ENCODE results near the gene NR2F2. TPM values are rescaled to one million over a fixed set of nuclear protein-coding genes. Genes with fewer than 3 reads are reported as not detected.

Gene NR2F2
- polyA plus RNA-seq, 1 donor (not counting 4 experiments of a cell fraction or from before 2014, with no cell fraction given) = 19.5 TPM

DNA sequence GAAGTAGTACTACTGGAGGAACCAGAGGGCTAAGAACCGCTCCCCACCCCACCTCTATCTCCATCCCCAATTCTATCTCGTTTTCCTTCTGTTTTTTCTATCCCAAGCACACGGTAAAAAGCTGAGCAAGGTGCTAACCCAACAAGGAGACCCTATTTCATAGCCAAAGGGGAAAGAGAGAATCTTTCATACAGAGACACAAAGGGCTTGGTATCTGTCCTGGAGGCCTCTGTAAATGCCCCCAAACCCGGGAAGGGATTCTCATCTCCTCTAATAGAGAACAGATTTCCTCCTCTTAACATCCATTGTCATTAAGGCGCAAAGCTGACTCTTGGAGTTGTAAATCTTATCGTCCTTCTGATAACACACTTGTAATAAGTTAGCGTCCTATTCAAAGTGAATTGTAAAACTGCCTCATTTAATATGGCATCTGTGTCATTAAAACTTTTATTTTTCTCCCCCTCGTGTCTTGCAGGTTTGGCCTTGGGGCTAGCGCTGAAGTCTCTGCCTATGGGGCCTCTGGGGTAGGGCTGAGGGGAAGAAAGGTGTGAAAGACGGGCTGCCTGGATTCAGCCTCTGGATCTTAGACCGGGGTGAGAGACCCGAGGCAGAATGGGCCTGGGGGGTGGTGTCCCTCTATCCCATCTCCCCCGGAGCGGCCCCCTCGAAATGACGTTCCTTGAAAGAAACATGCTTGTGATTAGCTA, 12.1 kb downstream of the NR2F2 start:
- H3K27me3 ChIP-seq (ENCODE audit: control insufficient read depth, extremely low read depth, insufficient read depth, low read length) = no peaks in the 10 kb centered on the region
- peaks cover 53% of the 10 kb centered on the region for H3K79me2 ChIP-seq (ENCODE audit: control insufficient read depth, insufficient read depth, low read length)
- dilution Hi-C loops (cut with MboI; ENCODE audit: extremely low pct_ligation_motif_present, low sequenced_read_pairs) = no loop called here
- no peak overlapping the region for H3K27ac ChIP-seq (ENCODE audit: control insufficient read depth, insufficient read depth, low read length)
- H3K4me1 ChIP-seq (ENCODE audit: control insufficient read depth, extremely low read depth, insufficient read depth, low read length) = peaks cover 11% of the 10 kb centered on the region
- no peak overlapping the region for H2AFZ ChIP-seq (ENCODE audit: control insufficient read depth, low read length)
- TF ChIP-seq CTCF (optimal IDR thresholded peaks at IDR 0.05 in 1 of 3, IDR thresholded peaks at IDR 0.05 in 1 of 3, conservative IDR thresholded peaks at IDR 0.05 in 1 of 3; ENCODE audit: extremely low read depth in 1 of 3, insufficient read depth in 2 of 3, low read length in 3 of 3) (no peak), EZH2 (IDR thresholded peaks at IDR 0.05; ENCODE audit: low read length) (no peak)
- no peak overlapping the region for H3K4me3 ChIP-seq (ENCODE audit: control insufficient read depth in 2 of 3, extremely low read depth in 1 of 3, insufficient read depth in 2 of 3, low read depth in 1 of 3, low read length in 3 of 3)
- H3K9ac ChIP-seq (ENCODE audit: control insufficient read depth, extremely low read depth, insufficient read depth, low read length) = no peak overlapping the region
- no peaks in the 10 kb centered on the region for H3K9me3 ChIP-seq (ENCODE audit: control insufficient read depth, low read depth, low read length)
- no peaks in the 10 kb centered on the region for H3K9me1 ChIP-seq (ENCODE audit: control insufficient read depth, extremely low read depth, insufficient read depth, low read length)
- no peak for DNase-seq (ENCODE audit: low read depth, low spot score)
- H4K20me1 ChIP-seq (ENCODE audit: control insufficient read depth, extremely low read depth, insufficient read depth, low read length) = no peaks in the 10 kb centered on the region
- peaks cover under 1 to 11% of the 10 kb centered on the region in 2 experiments for H3K36me3 ChIP-seq (ENCODE audit: control insufficient read depth in 2 of 2, extremely low read depth in 1 of 2, insufficient read depth in 2 of 2, low read length in 2 of 2)
- H3K4me2 ChIP-seq (ENCODE audit: control insufficient read depth, extremely low read depth, insufficient read depth, low read depth, low read length) = no peak overlapping the region
- FAIRE-seq = no peak

GRCh38 chr15:96343113-96344059, 12.9 kb downstream of the NR2F2 start:
- no peak for DNase-seq (ENCODE audit: low read depth, low spot score)
- Histone ChIP-seq H3K4me2 (ENCODE audit: control insufficient read depth, extremely low read depth, insufficient read depth, low read depth, low read length) (no peak overlapping the region), H3K4me3 (ENCODE audit: control insufficient read depth in 2 of 3, extremely low read depth in 1 of 3, insufficient read depth in 2 of 3, low read depth in 1 of 3, low read length in 3 of 3) (no peak overlapping the region), H3K79me2 (ENCODE audit: control insufficient read depth, insufficient read depth, low read length) (peaks cover 45% of the 10 kb centered on the region), H3K36me3 (ENCODE audit: control insufficient read depth in 2 of 2, extremely low read depth in 1 of 2, insufficient read depth in 2 of 2, low read length in 2 of 2) (peaks cover 0 to 12% of the 10 kb centered on the region in 2 experiments), H3K9ac (ENCODE audit: control insufficient read depth, extremely low read depth, insufficient read depth, low read length) (no peak overlapping the region), H2AFZ (ENCODE audit: control insufficient read depth, low read length) (no peak overlapping the region), H3K9me1 (ENCODE audit: control insufficient read depth, extremely low read depth, insufficient read depth, low read length) (no peaks in the 10 kb centered on the region), H4K20me1 (ENCODE audit: control insufficient read depth, extremely low read depth, insufficient read depth, low read length) (no peaks in the 10 kb centered on the region), H3K9me3 (ENCODE audit: control insufficient read depth, low read depth, low read length) (no peaks in the 10 kb centered on the region), H3K4me1 (ENCODE audit: control insufficient read depth, extremely low read depth, insufficient read depth, low read length) (peaks cover 8% of the 10 kb centered on the region), H3K27ac (ENCODE audit: control insufficient read depth, insufficient read depth, low read length) (no peak overlapping the region), H3K27me3 (ENCODE audit: control insufficient read depth, extremely low read depth, insufficient read depth, low read length) (no peaks in the 10 kb centered on the region)
- dilution Hi-C loops (cut with MboI; ENCODE audit: extremely low pct_ligation_motif_present, low sequenced_read_pairs) = no loop called here
- TF ChIP-seq EZH2 (IDR thresholded peaks at IDR 0.05; ENCODE audit: low read length) (no peak), CTCF (optimal IDR thresholded peaks at IDR 0.05 in 1 of 3, IDR thresholded peaks at IDR 0.05 in 1 of 3, conservative IDR thresholded peaks at IDR 0.05 in 1 of 3; ENCODE audit: extremely low read depth in 1 of 3, insufficient read depth in 2 of 3, low read length in 3 of 3) (no peak)
- FAIRE-seq = no peak

All from keratinocyte (primary cell).